Natural killer cell (primary cell): ENCODE results near the gene PTPRM. TPM values are rescaled to one million over a fixed set of nuclear protein-coding genes. Genes with fewer than 3 reads are reported as not detected.

Experiments used
- ATAC-seq, 3 donors: fragments of 150-1000 bp in 2 of 3; fragments of 200-7000 bp in 1 of 3; cut with Tn5 transposase; 1 replicate in 1 of 3; 2 replicates in 2 of 3; pipeline ENCODE4 v1.10.0; 2021; ENCODE audit warnings: mild to moderate bottlenecking in 2 of 3, moderate library complexity in 2 of 3
- DNase-seq, 2 donors: peaks; one replicate each; pipeline versions ENCODE4 v3.0.0 to v3.0.0-alpha.2; 2013 to 2021; ENCODE audit warnings: mixed read lengths in 1 of 2
- H3K27ac ChIP-seq: one replicate; pipeline ENCODE4 v1.5.1; 2013; ENCODE audit warnings: mild to moderate bottlenecking, low read length
- H3K27me3 ChIP-seq: one replicate; pipeline ENCODE4 v1.6.1; 2013; ENCODE audit warnings: low read length; ENCODE audit not compliant: control insufficient read depth, insufficient read depth
- H3K36me3 ChIP-seq: one replicate; pipeline ENCODE4 v1.6.1; 2013; ENCODE audit warnings: low read length; ENCODE audit not compliant: control insufficient read depth, insufficient read depth
- H3K4me1 ChIP-seq: one replicate; pipeline ENCODE4 v1.6.1; 2013; ENCODE audit warnings: low read length; ENCODE audit not compliant: control insufficient read depth, insufficient read depth
- H3K4me3 ChIP-seq: one replicate; pipeline ENCODE4 v1.5.1; 2013; ENCODE audit warnings: low read length
- H3K9me3 ChIP-seq: one replicate; pipeline ENCODE4 v1.6.1; 2013; ENCODE audit warnings: low read length; ENCODE audit not compliant: control insufficient read depth, insufficient read depth
- H3K27ac Mint-ChIP-seq, 2 donors: one replicate each; pipeline ENCODE4 v1.8.0; 2022; ENCODE audit warnings: mild to moderate bottlenecking in 2 of 2, mixed read lengths in 2 of 2, moderate library complexity in 1 of 2
- H3K27me3 Mint-ChIP-seq, 2 donors: one replicate each; pipeline ENCODE4 v1.8.0; 2022; ENCODE audit warnings: low read depth in 2 of 2, mixed read lengths in 2 of 2
- H3K36me3 Mint-ChIP-seq: one replicate; pipeline ENCODE4 v1.8.0; 2022; ENCODE audit warnings: mixed read lengths
- H3K4me1 Mint-ChIP-seq, 2 donors: one replicate each; pipeline ENCODE4 v1.8.0; 2022; ENCODE audit warnings: mixed read lengths in 2 of 2
- H3K4me3 Mint-ChIP-seq: one replicate; pipeline ENCODE4 v1.8.0; 2022; ENCODE audit warnings: mild to moderate bottlenecking, moderate library complexity, mixed read lengths
- H3K9me3 Mint-ChIP-seq, 2 donors: one replicate each; pipeline ENCODE4 v1.8.0; 2022; ENCODE audit warnings: mixed read lengths in 2 of 2
- WGBS: methylation state at CpG from one replicate; pipeline ENCODE4 v1.1.7; 2013; ENCODE audit warnings: missing lambda C conversion rate; ENCODE audit not compliant: insufficient coverage; 5-methylcytosine and 5-hydroxymethylcytosine counted together
- intact Hi-C: fragments of 100-400 bp; cut with micrococcal nuclease; formaldehyde crosslinking; loops from one replicate; pipeline ENCODE4 v1.14.2; 2022
- total RNA-seq, 4 donors: library from RNA; stranded (reverse); fragments of 120-200 nt in 1 of 4; gene quantifications; one replicate each; pipeline versions ENCODE4 v1.2.3 to v1.2.4, GENCODE V29; 2013 to 2022
- TF ChIP-seq, protein P1 (sequence below): fragments of 200-600 bp; IDR thresholded peaks from one replicate; pipeline ENCODE4 v1.8.0; 2022; ENCODE audit warnings: antibody characterized with exemption

The PTPRM gene
- total RNA-seq, 3 donors from 2014 or later (not counting 1 experiment from before 2014, with no cell fraction given) = 5.0 to 13.2 (median 12.1) TPM

DNA sequence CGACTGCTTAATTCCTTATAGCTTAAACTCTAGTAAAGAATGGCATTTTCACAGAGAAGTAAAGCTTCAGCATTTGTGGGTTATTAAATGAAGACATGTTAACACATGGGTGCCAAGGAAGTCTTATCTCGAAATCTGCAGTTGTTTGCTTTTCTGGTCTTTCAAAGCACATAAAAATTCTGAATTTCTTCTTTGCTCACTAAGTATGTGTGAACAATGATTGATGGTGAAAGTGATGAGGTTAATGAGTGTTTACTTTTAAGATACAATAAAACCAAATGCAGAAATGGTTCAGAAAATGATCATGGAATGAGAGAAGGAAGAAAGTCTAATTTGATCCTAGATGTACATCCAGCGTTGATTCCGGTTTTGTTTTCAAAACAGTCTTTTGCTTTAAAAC, 807.6 kb downstream of the PTPRM start:
- no peaks in the 10 kb centered on the region for H3K4me1 Mint-ChIP-seq
- 94% methylated on average over 2 of the region's 4 CpGs for WGBS
- H3K4me1 ChIP-seq = no peaks in the 10 kb centered on the region
- no peak overlapping the region for H3K27ac Mint-ChIP-seq
- H3K27me3 ChIP-seq = no peaks in the 10 kb centered on the region
- H3K36me3 ChIP-seq = no peaks in the 10 kb centered on the region
- no peaks in the 10 kb centered on the region for H3K36me3 Mint-ChIP-seq
- H3K27ac ChIP-seq = no peak overlapping the region
- intact Hi-C loops = no loop called here
- ATAC-seq (no peak), DNase-seq (no peak)
- no peak overlapping the region for H3K4me3 ChIP-seq
- TF ChIP-seq, protein P1, sequence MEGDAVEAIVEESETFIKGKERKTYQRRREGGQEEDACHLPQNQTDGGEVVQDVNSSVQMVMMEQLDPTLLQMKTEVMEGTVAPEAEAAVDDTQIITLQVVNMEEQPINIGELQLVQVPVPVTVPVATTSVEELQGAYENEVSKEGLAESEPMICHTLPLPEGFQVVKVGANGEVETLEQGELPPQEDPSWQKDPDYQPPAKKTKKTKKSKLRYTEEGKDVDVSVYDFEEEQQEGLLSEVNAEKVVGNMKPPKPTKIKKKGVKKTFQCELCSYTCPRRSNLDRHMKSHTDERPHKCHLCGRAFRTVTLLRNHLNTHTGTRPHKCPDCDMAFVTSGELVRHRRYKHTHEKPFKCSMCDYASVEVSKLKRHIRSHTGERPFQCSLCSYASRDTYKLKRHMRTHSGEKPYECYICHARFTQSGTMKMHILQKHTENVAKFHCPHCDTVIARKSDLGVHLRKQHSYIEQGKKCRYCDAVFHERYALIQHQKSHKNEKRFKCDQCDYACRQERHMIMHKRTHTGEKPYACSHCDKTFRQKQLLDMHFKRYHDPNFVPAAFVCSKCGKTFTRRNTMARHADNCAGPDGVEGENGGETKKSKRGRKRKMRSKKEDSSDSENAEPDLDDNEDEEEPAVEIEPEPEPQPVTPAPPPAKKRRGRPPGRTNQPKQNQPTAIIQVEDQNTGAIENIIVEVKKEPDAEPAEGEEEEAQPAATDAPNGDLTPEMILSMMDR = no peak
- H3K9me3 Mint-ChIP-seq = no peaks in the 10 kb centered on the region
- no peaks in the 10 kb centered on the region for H3K9me3 ChIP-seq
- peaks cover 0 to 1% of the 10 kb centered on the region in 2 donors for H3K27me3 Mint-ChIP-seq
- no peak overlapping the region for H3K4me3 Mint-ChIP-seq

DNA sequence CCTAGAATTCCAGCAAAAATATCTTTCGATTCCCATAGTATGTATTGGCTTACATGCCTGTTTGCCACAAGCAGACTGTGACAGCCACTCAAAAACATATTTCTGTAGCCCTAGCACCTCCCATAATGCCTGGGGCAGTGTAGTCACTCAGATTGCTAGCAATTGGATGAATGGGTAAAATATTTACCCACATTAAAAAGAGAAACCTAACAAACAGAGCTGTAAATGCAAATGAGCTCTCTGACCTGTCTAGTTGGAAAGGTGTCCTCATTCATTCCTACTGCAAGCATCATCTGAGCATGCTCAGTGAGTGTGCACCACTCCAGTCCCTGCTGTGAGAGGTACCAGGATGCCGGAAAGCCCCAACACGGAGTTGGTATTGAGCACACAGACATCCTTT, 808.1 kb downstream of the PTPRM start:
- no peaks in the 10 kb centered on the region for H3K36me3 Mint-ChIP-seq
- no peaks in the 10 kb centered on the region for H3K27me3 ChIP-seq

DNA sequence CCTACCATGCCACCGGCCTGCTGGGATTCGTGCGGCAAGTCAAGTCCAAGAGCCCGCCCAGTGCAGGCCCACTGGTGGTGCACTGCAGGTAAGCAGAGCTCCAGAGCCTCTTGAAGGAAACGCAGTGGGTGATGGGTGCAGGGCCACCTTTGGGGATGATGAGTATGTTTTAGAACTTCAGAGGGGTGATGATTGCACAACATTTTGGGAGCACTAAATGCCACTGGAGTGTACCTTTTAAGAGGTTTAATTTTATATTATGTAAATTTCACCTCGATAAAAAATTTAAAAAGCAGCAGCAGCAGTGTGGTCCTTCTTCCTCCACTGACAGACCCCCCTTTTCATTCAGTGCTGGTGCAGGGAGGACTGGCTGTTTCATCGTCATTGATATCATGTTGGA, 809.0 kb downstream of the PTPRM start:
- no peaks in the 10 kb centered on the region for H3K9me3 Mint-ChIP-seq
- 96% methylated on average over 7 of the region's 7 CpGs for WGBS
- H3K4me3 Mint-ChIP-seq = no peak overlapping the region
- Histone ChIP-seq H3K4me3 (no peak overlapping the region), H3K36me3 (no peaks in the 10 kb centered on the region), H3K27me3 (no peaks in the 10 kb centered on the region), H3K9me3 (no peaks in the 10 kb centered on the region), H3K27ac (no peak overlapping the region), H3K4me1 (no peaks in the 10 kb centered on the region)
- DNase-seq = no peak
- TF ChIP-seq, protein P1 = no peak
- intact Hi-C loops = no loop called here
- H3K36me3 Mint-ChIP-seq = no peaks in the 10 kb centered on the region
- H3K27ac Mint-ChIP-seq = no peak overlapping the region
- no peaks in the 10 kb centered on the region for H3K27me3 Mint-ChIP-seq
- no peak for ATAC-seq
- H3K4me1 Mint-ChIP-seq = no peaks in the 10 kb centered on the region

More for the DNA sequence above, 808.1 kb downstream of the PTPRM start:
- no peak for ATAC-seq
- no peak overlapping the region for H3K4me3 Mint-ChIP-seq
- H3K27ac Mint-ChIP-seq = no peak overlapping the region
- no peak for DNase-seq
- H3K4me1 Mint-ChIP-seq = no peaks in the 10 kb centered on the region
- no peak overlapping the region for H3K27ac ChIP-seq
- no peaks in the 10 kb centered on the region for H3K4me1 ChIP-seq
- no peak overlapping the region for H3K4me3 ChIP-seq
- TF ChIP-seq, protein P1 = no peak
- H3K27me3 Mint-ChIP-seq = no peaks in the 10 kb centered on the region
- H3K9me3 Mint-ChIP-seq = no peaks in the 10 kb centered on the region
- WGBS = 68% methylated on average over 3 of the region's 3 CpGs
- intact Hi-C loops = no loop called here
- H3K9me3 ChIP-seq = no peaks in the 10 kb centered on the region
- no peaks in the 10 kb centered on the region for H3K36me3 ChIP-seq

DNA sequence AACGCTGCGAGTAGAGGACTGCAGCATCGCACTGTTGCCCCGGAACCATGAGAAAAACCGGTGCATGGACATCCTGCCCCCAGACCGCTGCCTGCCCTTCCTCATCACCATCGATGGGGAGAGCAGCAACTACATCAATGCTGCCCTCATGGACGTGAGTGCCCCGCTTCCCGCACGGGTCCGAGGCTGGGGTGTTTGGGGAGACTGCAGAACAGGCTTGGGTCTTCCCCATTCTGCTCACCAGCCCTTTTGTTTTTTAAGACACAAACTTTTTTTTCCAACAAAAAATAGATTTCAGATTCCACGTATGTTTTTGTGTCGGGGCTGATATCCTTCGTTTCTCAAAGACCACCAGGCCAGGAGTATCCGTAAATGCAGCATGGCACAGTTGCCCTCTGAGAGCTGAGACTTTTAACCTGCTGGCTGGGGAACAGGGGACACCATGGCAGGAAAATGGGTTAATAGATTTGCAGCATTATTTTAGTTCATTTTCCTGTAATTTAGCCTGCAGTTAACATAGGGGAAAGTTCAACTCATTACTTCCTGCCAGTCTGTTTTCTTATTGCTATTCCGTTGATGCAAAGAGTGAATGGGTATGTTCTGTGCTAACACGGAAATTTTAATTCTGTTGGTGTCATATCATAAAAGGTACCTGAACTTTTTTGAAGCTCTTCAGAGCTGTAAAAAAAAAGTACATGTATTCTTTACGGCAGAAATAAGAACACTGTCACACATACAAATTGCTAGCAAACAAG, 812.2 kb downstream of the PTPRM start:
- no peak overlapping the region for H3K4me3 Mint-ChIP-seq
- intact Hi-C loops = no loop called here

More for the DNA sequence above, 812.2 kb downstream of the PTPRM start:
- H3K9me3 ChIP-seq = no peaks in the 10 kb centered on the region
- 90% methylated on average over 16 of the region's 19 CpGs for WGBS
- no peaks in the 10 kb centered on the region for H3K36me3 ChIP-seq
- H3K27ac ChIP-seq = no peak overlapping the region
- H3K27ac Mint-ChIP-seq = no peak overlapping the region
- H3K36me3 Mint-ChIP-seq = no peaks in the 10 kb centered on the region
- H3K4me1 ChIP-seq = no peaks in the 10 kb centered on the region
- no peaks in the 10 kb centered on the region for H3K9me3 Mint-ChIP-seq
- TF ChIP-seq, protein P1 = no peak
- H3K27me3 ChIP-seq = no peaks in the 10 kb centered on the region
- DNase-seq = no peak
- no peaks in the 10 kb centered on the region for H3K4me1 Mint-ChIP-seq
- H3K27me3 Mint-ChIP-seq = no peaks in the 10 kb centered on the region
- ATAC-seq = no peak
- H3K4me3 ChIP-seq = no peak overlapping the region
